Activated CD4-positive, alpha-beta memory T cell treated with anti-CD3 and anti-CD28 coated beads for 36 hours (primary cell): ENCODE measurements around the gene SLC25A1. TPM values are rescaled to one million over a fixed set of nuclear protein-coding genes. Genes with fewer than 3 reads are reported as not detected.
A peak's percentile ranks its signal among the peaks of the same experiment; 100 is the strongest.

Source experiments
- CTCF ChIA-PET: fragments of 350-600 bp; sonication (Branson Sonifier 250); formaldehyde crosslinking; loops from one replicate; lab custom pipeline; 2021; ENCODE audit warnings: antibody characterized with exemption, inconsistent platforms; lab: Charles Lee
- POLR2A ChIA-PET: fragments of 350-600 bp; sonication (Branson Sonifier 250); formaldehyde crosslinking; loops from one replicate; lab custom pipeline; 2021; ENCODE audit warnings: antibody characterized with exemption; lab: Charles Lee
- DNase-seq: peaks from one replicate; pipeline ENCODE4 v3.0.0-alpha.2; 2020
- H3K27ac Mint-ChIP-seq: one replicate; pipeline ENCODE4 v1.8.0; 2021; ENCODE audit warnings: mixed read lengths
- H3K27me3 Mint-ChIP-seq: one replicate; pipeline ENCODE4 v1.8.0; 2021; ENCODE audit warnings: mixed read lengths
- H3K36me3 Mint-ChIP-seq: one replicate; pipeline ENCODE4 v1.8.0; 2021; ENCODE audit warnings: mixed read lengths
- H3K4me1 Mint-ChIP-seq: one replicate; pipeline ENCODE4 v1.8.0; 2021; ENCODE audit warnings: low read depth, mixed read lengths
- H3K4me3 Mint-ChIP-seq: one replicate; pipeline ENCODE4 v1.8.0; 2021; ENCODE audit warnings: mild to moderate bottlenecking, mixed read lengths
- H3K9me3 Mint-ChIP-seq: one replicate; pipeline ENCODE4 v1.8.0; 2021; ENCODE audit warnings: mixed read lengths
- intact Hi-C: fragments of 100-400 bp; cut with micrococcal nuclease; formaldehyde crosslinking; loops from one replicate; pipeline ENCODE4 v1.15.1; 2023
- total RNA-seq, 2 experiments: library from RNA; stranded (reverse); gene quantifications; one replicate each; pipeline ENCODE4 v1.2.3, GENCODE V29; 2021

SLC25A1 gene
- total RNA-seq, 2 experiments from 2014 or later: 62.9 to 67.4 TPM

GRCh38 chr22:19187716-19188563 lies 9.4 kb upstream of the SLC25A1 start:
- Mint-ChIP-seq H3K27ac (no peak overlapping the region), H3K36me3 (no peaks in the 10 kb centered on the region), H3K4me1 (no peaks in the 10 kb centered on the region), H3K9me3 (no peaks in the 10 kb centered on the region), H3K4me3 (no peak overlapping the region), H3K27me3 (no peaks in the 10 kb centered on the region)
- intact Hi-C loops: no loop called here
- POLR2A ChIA-PET: no interaction called here
- CTCF ChIA-PET: interaction anchor here (1.8 kb wide), 1 partner anchor 9 kb away, joined by 7 read pairs; the partner anchor contains the start of gene SLC25A1
- no peak for DNase-seq

GRCh38 chr22:19184276-19184997 lies 5.9 kb upstream of the SLC25A1 start:
- no peaks in the 10 kb centered on the region for H3K9me3 Mint-ChIP-seq
- H3K4me1 Mint-ChIP-seq: peaks cover 20% of the 10 kb centered on the region
- POLR2A ChIA-PET: no interaction called here
- CTCF ChIA-PET: no interaction called here
- no peaks in the 10 kb centered on the region for H3K36me3 Mint-ChIP-seq
- H3K27me3 Mint-ChIP-seq: no peaks in the 10 kb centered on the region
- intact Hi-C loops: no loop called here
- H3K4me3 Mint-ChIP-seq: no peak overlapping the region
- DNase-seq: no peak
- no peak overlapping the region for H3K27ac Mint-ChIP-seq

- intact Hi-C loops: no loop called here
- POLR2A ChIA-PET: interaction anchor here (0.6 kb wide), 1 partner anchor 162 kb away, joined by 7 read pairs; no protein-coding TSS in a partner anchor
- no peak overlapping the region for H3K27ac Mint-ChIP-seq
Observed at GRCh38 chr22:19183216-19183615, 4.7 kb upstream of the SLC25A1 start.

GRCh38 chr22:19182472-19183157 lies 4.1 kb upstream of the SLC25A1 start:
- H3K27ac Mint-ChIP-seq: no peak overlapping the region
- no peaks in the 10 kb centered on the region for H3K36me3 Mint-ChIP-seq
- intact Hi-C loops: no loop called here
- no peaks in the 10 kb centered on the region for H3K9me3 Mint-ChIP-seq
- CTCF ChIA-PET: no interaction called here
- H3K27me3 Mint-ChIP-seq: no peaks in the 10 kb centered on the region
- H3K4me1 Mint-ChIP-seq: peaks cover 22% of the 10 kb centered on the region
- peak; percentile 31 for DNase-seq
- POLR2A ChIA-PET: interaction anchor here (0.6 kb wide), 1 partner anchor 162 kb away, joined by 7 read pairs; no protein-coding TSS in a partner anchor
- peak overlapping the region; percentile 1 for H3K4me3 Mint-ChIP-seq

More at GRCh38 chr22:19183216-19183615, 4.7 kb upstream of the SLC25A1 start:
- Mint-ChIP-seq H3K4me1 (peaks cover 22% of the 10 kb centered on the region), H3K4me3 (no peak overlapping the region), H3K9me3 (no peaks in the 10 kb centered on the region), H3K27me3 (no peaks in the 10 kb centered on the region), H3K36me3 (no peaks in the 10 kb centered on the region)
- no peak for DNase-seq
- CTCF ChIA-PET: no interaction called here

- Mint-ChIP-seq H3K27me3 (no peaks in the 10 kb centered on the region), H3K36me3 (no peaks in the 10 kb centered on the region), H3K9me3 (no peaks in the 10 kb centered on the region), H3K27ac (peak overlapping the region; percentile 32), H3K4me3 (peak overlapping the region; percentile 1), H3K4me1 (peaks cover 23% of the 10 kb centered on the region)
- intact Hi-C loops: no loop called here
- DNase-seq: peak; percentile 67
- CTCF ChIA-PET: no interaction called here
- POLR2A ChIA-PET: no interaction called here
Observed at GRCh38 chr22:19181786-19182471, 3.4 kb upstream of the SLC25A1 start.

- ChIA-PET POLR2A (no interaction called here), CTCF (interaction anchor here (1.3 to 1.5 kb wide), 2 partner anchors 111 to 448 kb away, joined by 3 to 4 read pairs; no protein-coding TSS in a partner anchor)
- intact Hi-C loops: no loop called here
- H3K27me3 Mint-ChIP-seq: no peaks in the 10 kb centered on the region
- no peaks in the 10 kb centered on the region for H3K36me3 Mint-ChIP-seq
- H3K4me1 Mint-ChIP-seq: peaks cover 30% of the 10 kb centered on the region
- no peaks in the 10 kb centered on the region for H3K9me3 Mint-ChIP-seq
- H3K27ac Mint-ChIP-seq: no peak overlapping the region
- H3K4me3 Mint-ChIP-seq: no peak overlapping the region
- DNase-seq: no peak
Observed at GRCh38 chr22:19180740-19181410, 2.3 kb upstream of the SLC25A1 start.

- CTCF ChIA-PET: interaction anchor here (0.8 to 4.2 kb wide), 10 partner anchors 11 to 450 kb away, joined by 3 to 22 read pairs (median 4); partner anchors contain the start of gene ESS2
- Mint-ChIP-seq H3K27me3 (no peaks in the 10 kb centered on the region), H3K36me3 (no peaks in the 10 kb centered on the region), H3K27ac (no peak overlapping the region), H3K4me3 (no peak overlapping the region), H3K4me1 (peaks cover 32% of the 10 kb centered on the region), H3K9me3 (no peaks in the 10 kb centered on the region)
- POLR2A ChIA-PET: no interaction called here
- intact Hi-C loops: no loop called here
- no peak for DNase-seq
Observed at GRCh38 chr22:19180234-19180633, 1.7 kb upstream of the SLC25A1 start.

- Mint-ChIP-seq H3K4me1 (peaks cover 32% of the 10 kb centered on the region), H3K4me3 (peak overlapping the region; percentile 63), H3K27ac (no peak overlapping the region), H3K36me3 (no peaks in the 10 kb centered on the region), H3K9me3 (no peaks in the 10 kb centered on the region), H3K27me3 (no peaks in the 10 kb centered on the region)
- peak; percentile 71 for DNase-seq
- ChIA-PET POLR2A (interaction anchor here (1.1 to 1.8 kb wide), 4 partner anchors 12 to 300 kb away, joined by 3 to 9 read pairs (median 4); partner anchors contain the start of genes CDC45, ESS2 and HIRA), CTCF (interaction anchor here (0.6 to 4.2 kb wide), 21 partner anchors 8 to 450 kb away, joined by 3 to 22 read pairs (median 4); partner anchors contain the start of genes C22orf39, ESS2 and HIRA)
- intact Hi-C loops: loop anchor here (1.0 to 5.0 kb wide), 5 partner anchors 35 to 300 kb away; partner anchors contain the start of genes CDC45, CLTCL1, DGCR2 and ESS2
Observed at GRCh38 chr22:19179497-19180048, 1.0 kb upstream of the SLC25A1 start.

- peak; percentile 59 for DNase-seq
Observed at GRCh38 chr22:19178065-19178656, 375 bp downstream of the SLC25A1 start.

More at GRCh38 chr22:19178065-19178656, 375 bp downstream of the SLC25A1 start:
- Mint-ChIP-seq H3K4me1 (peaks cover 38% of the 10 kb centered on the region), H3K4me3 (peak overlapping the region; percentile 64), H3K27me3 (no peaks in the 10 kb centered on the region), H3K9me3 (no peaks in the 10 kb centered on the region), H3K27ac (no peak overlapping the region), H3K36me3 (no peaks in the 10 kb centered on the region)
- ChIA-PET POLR2A (interaction anchor here (0.6 to 1.8 kb wide), 5 partner anchors 11 to 302 kb away, joined by 3 to 9 read pairs (median 3); partner anchors contain the start of genes CDC45, ESS2 and HIRA), CTCF (interaction anchor here (0.6 to 4.2 kb wide), 8 partner anchors 9 to 456 kb away, joined by 3 to 22 read pairs (median 6); partner anchors contain the start of gene ESS2)
- intact Hi-C loops: loop anchor here (2.0 to 5.0 kb wide), 4 partner anchors 33 to 113 kb away; partner anchors contain the start of genes CLTCL1, DGCR2 and ESS2
